IPS-18c (cell line): ENCODE results near the gene CFAP77.

ENCODE experiments used
- H3K4me3 ChIP-seq: 2 replicates; pipeline ENCODE4 v1.7.0; 2013; ENCODE audit warnings: low read depth, mild to moderate bottlenecking, low read length, moderate library complexity; ENCODE audit not compliant: insufficient read depth
- H3K9me3 ChIP-seq: one replicate; pipeline ENCODE4 v1.6.1; 2013; ENCODE audit warnings: mild to moderate bottlenecking, low read length, moderate library complexity; ENCODE audit not compliant: control insufficient read depth, insufficient read depth

The CFAP77 gene

GRCh38 chr9:132401824-132402223, 8.2 kb upstream of the CFAP77 start:
- Histone ChIP-seq H3K4me3 (no peak overlapping the region), H3K9me3 (no peaks in the 10 kb centered on the region)

GRCh38 chr9:132404228-132404881, 5.7 kb upstream of the CFAP77 start:
- Histone ChIP-seq H3K9me3 (no peaks in the 10 kb centered on the region), H3K4me3 (no peak overlapping the region)

GRCh38 chr9:132406554-132407122, 3.4 kb upstream of the CFAP77 start, which contains the start of gene TTF1:
TSS of gene TTF1 (minus strand) at chr9:132406840. CDS start at chr9:132402821, 4,019 bp downstream.
- Histone ChIP-seq H3K9me3 (no peaks in the 10 kb centered on the region), H3K4me3 (peak within 1 kb of the TSS; percentile 87)

- Histone ChIP-seq H3K9me3 (no peaks in the 10 kb centered on the region), H3K4me3 (0 out of 2 replicates have a peak overlapping the region, but pooled peaks have one; percentile 87)
Measured at GRCh38 chr9:132407196-132407595, 2.8 kb upstream of the CFAP77 start.

GRCh38 chr9:132408521-132408920, 1.5 kb upstream of the CFAP77 start:
- no peaks in the 10 kb centered on the region for H3K9me3 ChIP-seq

GRCh38 chr9:132410642-132411041, 631 bp downstream of the CFAP77 start:
- peak overlapping the region; percentile 68 for H3K4me3 ChIP-seq
- no peaks in the 10 kb centered on the region for H3K9me3 ChIP-seq

More at GRCh38 chr9:132408521-132408920, 1.5 kb upstream of the CFAP77 start:
- no peak overlapping the region for H3K4me3 ChIP-seq

- H3K4me3 ChIP-seq: peak overlapping the region; percentile 68
Measured at GRCh38 chr9:132411091-132411508, 1.1 kb downstream of the CFAP77 start.

GRCh38 chr9:132412089-132412488, 2.1 kb downstream of the CFAP77 start:
- no peak overlapping the region for H3K4me3 ChIP-seq
- H3K9me3 ChIP-seq: no peaks in the 10 kb centered on the region

More at GRCh38 chr9:132411091-132411508, 1.1 kb downstream of the CFAP77 start:
- H3K9me3 ChIP-seq: no peaks in the 10 kb centered on the region

- no peaks in the 10 kb centered on the region for H3K9me3 ChIP-seq
- no peak overlapping the region for H3K4me3 ChIP-seq
Measured at GRCh38 chr9:132413926-132414325, 3.9 kb downstream of the CFAP77 start.

GRCh38 chr9:132414731-132415130, 4.7 kb downstream of the CFAP77 start:
- Histone ChIP-seq H3K9me3 (no peaks in the 10 kb centered on the region), H3K4me3 (no peak overlapping the region)

GRCh38 chr9:132415181-132415580, 5.2 kb downstream of the CFAP77 start:
- Histone ChIP-seq H3K9me3 (no peaks in the 10 kb centered on the region), H3K4me3 (no peak overlapping the region)

- H3K4me3 ChIP-seq: no peak overlapping the region
- H3K9me3 ChIP-seq: no peaks in the 10 kb centered on the region
Measured at GRCh38 chr9:132418726-132419363, 8.8 kb downstream of the CFAP77 start.

GRCh38 chr9:132422574-132422973, 12.6 kb downstream of the CFAP77 start:
- H3K9me3 ChIP-seq: no peaks in the 10 kb centered on the region
- H3K4me3 ChIP-seq: no peak overlapping the region

- no peak overlapping the region for H3K4me3 ChIP-seq
Measured at GRCh38 chr9:132423503-132423902, 13.5 kb downstream of the CFAP77 start.

GRCh38 chr9:132424857-132425674, 15.1 kb downstream of the CFAP77 start:
- no peaks in the 10 kb centered on the region for H3K9me3 ChIP-seq
- peak overlapping the region; percentile 21; the same call in 1 of the 2 replicates for H3K4me3 ChIP-seq

More at GRCh38 chr9:132423503-132423902, 13.5 kb downstream of the CFAP77 start:
- H3K9me3 ChIP-seq: no peaks in the 10 kb centered on the region

- Histone ChIP-seq H3K4me3 (no peak overlapping the region; the same call in 1 of the 2 replicates), H3K9me3 (no peaks in the 10 kb centered on the region)
Measured at GRCh38 chr9:132425675-132426062, 15.7 kb downstream of the CFAP77 start.

- Histone ChIP-seq H3K4me3 (no peak overlapping the region), H3K9me3 (no peaks in the 10 kb centered on the region)
Measured at GRCh38 chr9:132426639-132427414, 16.8 kb downstream of the CFAP77 start.
